Measurements from ENCODE around the gene AHSG.

Gene AHSG

GRCh38 chr3:186619787-186620212 is 6.9 kb downstream of the AHSG start:
- TF ChIP-seq CTCF (IDR thresholded peaks at IDR 0.05) (no peak), ZFX (IDR thresholded peaks at IDR 0.05; ENCODE audit: borderline replicate concordance) (no peak)

GRCh38 chr3:186620213-186621092 is 7.6 kb downstream of the AHSG start:
- no peak for TF ChIP-seq CTCF (IDR thresholded peaks at IDR 0.05)
- TF ChIP-seq ZFX (IDR thresholded peaks at IDR 0.05; ENCODE audit: borderline replicate concordance), result no peak
- no peak overlapping the region for H3K27ac ChIP-seq

More at GRCh38 chr3:186619787-186620212, 6.9 kb downstream of the AHSG start:
- no peak overlapping the region for H3K27ac ChIP-seq

- TF ChIP-seq ZFX (IDR thresholded peaks at IDR 0.05; ENCODE audit: borderline replicate concordance) (no peak), CTCF (IDR thresholded peaks at IDR 0.05) (no peak)
Measured at GRCh38 chr3:186621894-186622650, 9.2 kb downstream of the AHSG start.

GRCh38 chr3:186622651-186623310 is 9.9 kb downstream of the AHSG start:
- TF ChIP-seq CTCF (IDR thresholded peaks at IDR 0.05), result no peak
- no peak for TF ChIP-seq ZFX (IDR thresholded peaks at IDR 0.05; ENCODE audit: borderline replicate concordance)
- H3K27ac ChIP-seq, result no peak overlapping the region

More at GRCh38 chr3:186621894-186622650, 9.2 kb downstream of the AHSG start:
- no peak overlapping the region for H3K27ac ChIP-seq

GRCh38 chr3:186624598-186624997 is 11.7 kb downstream of the AHSG start:
- H3K27ac ChIP-seq, result no peak overlapping the region

GRCh38 chr3:186625600-186626042 is 12.8 kb downstream of the AHSG start:
- H3K27ac ChIP-seq, result no peak overlapping the region
- no peak for TF ChIP-seq CTCF (IDR thresholded peaks at IDR 0.05)
- no peak for TF ChIP-seq ZFX (IDR thresholded peaks at IDR 0.05; ENCODE audit: borderline replicate concordance)

More at GRCh38 chr3:186624598-186624997, 11.7 kb downstream of the AHSG start:
- TF ChIP-seq CTCF (IDR thresholded peaks at IDR 0.05), result no peak
- TF ChIP-seq ZFX (IDR thresholded peaks at IDR 0.05; ENCODE audit: borderline replicate concordance), result no peak

Measured in 22Rv1 (cell line).